H1 (cell line): ENCODE measurements around the gene FMNL1. TPM values are rescaled to one million over a fixed set of nuclear protein-coding genes. Genes with fewer than 3 reads are reported as not detected.

ENCODE experiments used
- RAD21 ChIP-seq, 2 experiments: IDR thresholded peaks in 1 of 2; conservative IDR thresholded peaks in 1 of 2; 2 replicates each; pipeline ENCODE4 v1.6.1; 2011; ENCODE audit warnings: low read depth in 2 of 2, low read length in 2 of 2, improper control_type of control experiment in 1 of 2, inconsistent platforms in 1 of 2, mild to moderate bottlenecking in 1 of 2, moderate library complexity in 1 of 2
- YY1 ChIP-seq: IDR thresholded peaks from 2 replicates; pipeline ENCODE4 v1.6.1; 2011; ENCODE audit warnings: low read depth, mild to moderate bottlenecking, low read length
- polyA plus RNA-seq, 7 experiments: library from polyadenylated mRNA; depleted of rRNA in 3 of 7; stranded (reverse) in 5 of 7; unstranded in 2 of 7; fragments of >200 nt in 5 of 7; fragments of 200-250 nt in 2 of 7; gene quantifications; 1 replicate in 5 of 7; 2 replicates in 1 of 7; 4 replicates in 1 of 7; pipeline versions ENCODE4 v1.2.1 to v1.2.3, GENCODE V29; 2011 to 2013; ENCODE audit warnings: missing spikeins in 2 of 7, mixed read lengths in 2 of 7
- total RNA-seq: library from RNA; stranded (reverse); fragmentation: NEBNext Ultra II Directional; extraction: Animal tissue kit (Norgen Biotek cat#: 25700); gene quantifications from 2 replicates; pipeline ENCODE4 v1.2.1, GENCODE V29; 2021

FMNL1 gene
- total and polyA plus RNA-seq, 2 of the 8 experiments (the other 6 are each of a cell fraction or from before 2014, with no cell fraction given) = 2.5 to 8.6 TPM

DNA sequence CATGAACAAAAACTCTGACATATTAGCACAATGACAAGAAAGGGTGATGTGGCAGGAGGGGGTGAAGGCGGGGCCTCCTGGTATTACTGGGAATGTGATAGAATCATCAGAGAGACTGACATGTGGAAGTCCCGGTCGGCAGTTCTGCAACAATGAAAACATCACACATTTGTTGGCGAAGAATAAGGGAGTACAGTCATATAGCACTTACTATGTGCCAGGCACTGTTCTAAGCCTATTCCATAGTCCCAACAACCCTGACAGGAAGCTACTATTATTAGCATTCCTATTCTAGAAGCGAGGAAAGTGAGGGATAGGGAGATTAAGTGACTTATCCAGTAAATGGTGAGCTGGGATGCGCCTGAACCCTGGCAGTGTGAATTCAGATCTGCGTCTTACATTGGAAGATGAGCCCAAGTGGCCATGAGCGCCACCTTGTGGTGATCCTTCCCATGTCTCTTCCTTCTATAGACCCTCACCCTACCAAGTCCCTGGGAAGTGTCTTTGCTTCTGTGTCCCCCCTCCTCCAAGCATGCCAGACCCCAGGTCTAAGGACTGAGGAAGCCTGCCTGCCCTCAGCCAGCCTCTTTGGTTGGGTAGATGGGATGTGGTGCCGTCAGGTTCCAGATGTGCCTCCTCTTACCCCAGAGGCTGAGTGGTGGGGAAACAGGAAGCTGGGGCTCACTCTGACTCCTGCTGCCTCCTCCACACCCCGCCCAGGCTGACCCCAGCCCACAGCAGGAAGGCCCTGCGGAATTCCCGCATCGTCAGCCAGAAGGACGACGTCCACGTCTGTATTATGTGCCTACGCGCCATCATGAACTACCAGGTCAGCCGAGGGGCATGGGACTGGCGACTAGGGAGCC, 14.0 kb downstream of the FMNL1 start (continued):
- TF ChIP-seq YY1 = peak; percentile 18; the same call in 1 of the 2 replicates
- peak; percentile 47 to 63; a peak in 3 of 4 replicates for TF ChIP-seq RAD21 (IDR thresholded peaks at IDR 0.05 in 1 of 2, conservative IDR thresholded peaks at IDR 0.05 in 1 of 2; ENCODE audit: low read depth in 2 of 2, low read length in 2 of 2)
